ENCODE results near the gene CDH13.

Gene CDH13

GRCh38 chr16:82841108-82841507, 214.3 kb downstream of the CDH13 start:
- DNase-seq (ENCODE audit: low read depth in 2 of 2): no peak

- no peak for DNase-seq (ENCODE audit: low read depth in 2 of 2)
Measured at GRCh38 chr16:82843606-82844271, 217.0 kb downstream of the CDH13 start.

- no peak for DNase-seq (ENCODE audit: low read depth in 2 of 2)
Measured at GRCh38 chr16:82845116-82845515, 218.3 kb downstream of the CDH13 start.

- DNase-seq (ENCODE audit: low read depth in 2 of 2): no peak
Measured at GRCh38 chr16:82846806-82847205, 220.0 kb downstream of the CDH13 start.

- DNase-seq (ENCODE audit: low read depth in 2 of 2): no peak
Measured at GRCh38 chr16:82848013-82848412, 221.2 kb downstream of the CDH13 start.

GRCh38 chr16:82852388-82853008, 225.7 kb downstream of the CDH13 start:
- no peak for DNase-seq (ENCODE audit: low read depth in 2 of 2)

- DNase-seq (ENCODE audit: low read depth in 2 of 2): no peak
Measured at GRCh38 chr16:82855471-82855870, 228.7 kb downstream of the CDH13 start.

- DNase-seq (ENCODE audit: low read depth in 2 of 2): no peak
Measured at GRCh38 chr16:82857693-82858365, 231.1 kb downstream of the CDH13 start.

GRCh38 chr16:82859662-82860061, 232.9 kb downstream of the CDH13 start:
- no peak for DNase-seq (ENCODE audit: low read depth in 2 of 2)

- no peak for DNase-seq (ENCODE audit: low read depth in 2 of 2)
Measured at GRCh38 chr16:82860071-82860470, 233.3 kb downstream of the CDH13 start.

- no peak for DNase-seq (ENCODE audit: low read depth in 2 of 2)
Measured at GRCh38 chr16:82862057-82862456, 235.3 kb downstream of the CDH13 start.

GRCh38 chr16:82864332-82865040, 237.7 kb downstream of the CDH13 start:
- no peak for DNase-seq (ENCODE audit: low read depth in 2 of 2)

- no peak for DNase-seq (ENCODE audit: low read depth in 2 of 2)
Measured at GRCh38 chr16:82865412-82865811, 238.6 kb downstream of the CDH13 start.

GRCh38 chr16:82867485-82867884, 240.7 kb downstream of the CDH13 start:
- DNase-seq (ENCODE audit: low read depth in 2 of 2): no peak

GRCh38 chr16:82874271-82874670, 247.5 kb downstream of the CDH13 start:
- DNase-seq (ENCODE audit: low read depth in 2 of 2): no peak

- no peak for DNase-seq (ENCODE audit: low read depth in 2 of 2)
Measured at GRCh38 chr16:82874672-82875071, 247.9 kb downstream of the CDH13 start.

GRCh38 chr16:82876951-82877350, 250.2 kb downstream of the CDH13 start:
- no peak for DNase-seq (ENCODE audit: low read depth in 2 of 2)

- DNase-seq (ENCODE audit: low read depth in 2 of 2): no peak
Measured at GRCh38 chr16:82878466-82878865, 251.7 kb downstream of the CDH13 start.

GRCh38 chr16:82880346-82880745, 253.6 kb downstream of the CDH13 start:
- DNase-seq (ENCODE audit: low read depth in 2 of 2): no peak

- no peak for DNase-seq (ENCODE audit: low read depth in 2 of 2)
Measured at GRCh38 chr16:82881516-82881915, 254.7 kb downstream of the CDH13 start.

GRCh38 chr16:82882226-82882625, 255.5 kb downstream of the CDH13 start:
- DNase-seq (ENCODE audit: low read depth in 2 of 2): no peak
